Left forelimb (tissue), 1 donor: ENCODE measurements around the gene UBC.
A peak's percentile ranks its signal among the peaks of the same experiment; 100 is the strongest.
"Not testable (repeated sequence)": the region's sequence is repeated elsewhere in the genome, so short reads cannot be mapped to it uniquely, and the experiment has no call there.

Experiments used
- DNase-seq: peaks from one replicate; pipeline ENCODE4 v3.0.0-alpha.2; 2018; ENCODE audit warnings: low spot score

The UBC gene

DNA sequence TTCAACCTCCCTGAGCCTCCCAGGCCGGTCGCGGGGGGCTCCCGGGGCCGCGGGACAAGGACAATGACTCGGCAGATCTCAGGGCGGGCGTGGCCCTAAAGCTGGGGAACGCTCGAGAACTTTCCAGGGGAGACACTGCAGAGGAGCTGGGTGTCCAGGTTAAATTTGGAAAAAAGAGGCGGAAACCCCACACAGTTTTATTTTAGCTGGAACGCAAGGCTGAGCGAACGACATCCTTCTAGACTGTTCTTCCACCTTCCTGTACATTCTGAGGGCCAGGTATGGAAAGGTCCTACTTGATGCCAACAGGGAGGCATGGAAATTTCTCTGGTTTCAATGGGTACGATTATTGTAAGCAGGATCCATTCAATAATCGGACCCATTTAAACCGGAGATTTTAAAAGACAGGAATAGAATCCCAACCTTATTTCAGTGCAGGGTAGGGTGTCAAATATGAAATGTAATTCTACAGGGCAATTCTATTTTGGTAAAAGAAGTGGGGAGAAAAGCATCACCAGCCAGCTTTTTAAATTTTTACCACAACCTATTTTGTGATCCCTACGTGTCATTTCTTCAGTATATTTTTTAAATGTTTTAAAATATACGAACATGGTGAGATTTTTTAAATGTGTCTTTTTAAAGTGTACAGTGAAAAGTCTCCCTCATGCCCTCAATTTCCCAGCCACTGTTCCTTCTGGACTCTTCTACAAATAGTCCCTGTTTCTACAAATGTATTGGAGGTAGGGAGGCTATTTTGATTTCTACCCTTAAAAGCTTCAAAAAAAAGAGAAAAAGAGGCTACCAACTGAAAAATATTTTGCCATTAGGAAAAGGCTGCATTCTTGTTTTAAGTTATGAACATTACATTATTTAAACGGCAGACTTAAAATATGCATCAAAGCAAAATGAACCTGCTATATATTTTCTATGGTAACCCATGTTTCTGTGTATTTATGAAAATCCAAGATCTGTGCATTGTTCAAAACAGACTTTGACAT is 1.1 kb upstream of the UBC start:
- no peak for DNase-seq

DNA sequence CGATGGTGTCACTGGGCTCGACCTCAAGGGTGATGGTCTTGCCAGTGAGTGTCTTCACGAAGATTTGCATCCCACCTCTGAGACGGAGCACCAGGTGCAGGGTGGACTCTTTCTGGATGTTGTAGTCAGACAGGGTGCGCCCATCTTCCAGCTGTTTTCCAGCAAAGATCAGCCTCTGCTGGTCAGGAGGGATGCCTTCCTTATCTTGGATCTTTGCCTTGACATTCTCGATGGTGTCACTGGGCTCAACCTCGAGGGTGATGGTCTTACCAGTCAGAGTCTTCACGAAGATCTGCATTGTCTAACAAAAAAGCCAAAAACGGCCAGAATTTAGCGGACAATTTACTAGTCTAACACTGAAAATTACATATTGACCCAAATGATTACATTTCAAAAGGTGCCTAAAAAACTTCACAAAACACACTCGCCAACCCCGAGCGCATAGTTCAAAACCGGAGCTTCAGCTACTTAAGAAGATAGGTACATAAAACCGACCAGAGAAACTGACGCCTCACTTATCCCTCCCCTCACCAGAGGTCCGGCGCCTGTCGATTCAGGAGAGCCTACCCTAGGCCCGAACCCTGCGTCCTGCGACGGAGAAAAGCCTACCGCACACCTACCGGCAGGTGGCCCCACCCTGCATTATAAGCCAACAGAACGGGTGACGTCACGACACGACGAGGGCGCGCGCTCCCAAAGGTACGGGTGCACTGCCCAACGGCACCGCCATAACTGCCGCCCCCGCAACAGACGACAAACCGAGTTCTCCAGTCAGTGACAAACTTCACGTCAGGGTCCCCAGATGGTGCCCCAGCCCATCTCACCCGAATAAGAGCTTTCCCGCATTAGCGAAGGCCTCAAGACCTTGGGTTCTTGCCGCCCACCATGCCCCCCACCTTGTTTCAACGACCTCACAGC is 717 bp downstream of the UBC start:
- DNase-seq: peak; percentile 79

DNA sequence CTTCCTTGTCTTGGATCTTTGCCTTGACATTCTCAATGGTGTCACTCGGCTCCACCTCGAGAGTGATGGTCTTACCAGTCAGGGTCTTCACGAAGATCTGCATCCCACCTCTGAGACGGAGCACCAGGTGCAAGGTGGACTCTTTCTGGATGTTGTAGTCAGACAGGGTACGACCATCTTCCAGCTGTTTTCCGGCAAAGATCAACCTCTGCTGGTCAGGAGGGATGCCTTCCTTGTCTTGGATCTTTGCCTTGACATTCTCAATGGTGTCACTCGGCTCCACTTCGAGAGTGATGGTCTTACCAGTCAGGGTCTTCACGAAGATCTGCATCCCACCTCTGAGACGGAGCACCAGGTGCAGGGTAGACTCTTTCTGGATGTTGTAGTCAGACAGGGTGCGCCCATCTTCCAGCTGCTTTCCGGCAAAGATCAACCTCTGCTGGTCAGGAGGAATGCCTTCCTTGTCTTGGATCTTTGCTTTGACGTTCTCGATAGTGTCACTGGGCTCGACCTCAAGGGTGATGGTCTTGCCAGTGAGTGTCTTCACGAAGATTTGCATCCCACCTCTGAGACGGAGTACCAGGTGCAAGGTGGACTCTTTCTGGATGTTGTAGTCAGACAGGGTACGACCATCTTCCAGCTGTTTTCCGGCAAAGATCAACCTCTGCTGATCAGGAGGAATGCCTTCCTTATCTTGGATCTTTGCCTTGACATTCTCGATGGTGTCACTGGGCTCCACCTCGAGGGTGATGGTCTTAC is 1.7 kb downstream of the UBC start:
- DNase-seq: not testable (repeated sequence)

DNA sequence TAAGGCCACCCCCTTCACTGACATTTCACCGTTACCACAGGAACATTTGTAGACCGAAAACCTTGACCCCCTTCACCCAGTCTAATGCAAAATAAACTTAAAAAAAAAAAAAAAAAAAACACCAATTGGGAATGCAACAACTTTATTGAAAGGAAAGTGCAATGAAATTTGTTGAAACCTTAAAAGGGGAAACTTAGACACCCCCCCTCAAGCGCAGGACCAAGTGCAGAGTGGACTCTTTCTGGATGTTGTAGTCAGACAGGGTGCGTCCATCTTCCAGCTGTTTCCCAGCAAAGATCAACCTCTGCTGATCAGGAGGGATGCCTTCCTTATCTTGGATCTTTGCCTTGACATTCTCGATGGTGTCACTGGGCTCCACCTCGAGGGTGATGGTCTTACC is 2.9 kb downstream of the UBC start:
- DNase-seq: not testable (repeated sequence)

DNA sequence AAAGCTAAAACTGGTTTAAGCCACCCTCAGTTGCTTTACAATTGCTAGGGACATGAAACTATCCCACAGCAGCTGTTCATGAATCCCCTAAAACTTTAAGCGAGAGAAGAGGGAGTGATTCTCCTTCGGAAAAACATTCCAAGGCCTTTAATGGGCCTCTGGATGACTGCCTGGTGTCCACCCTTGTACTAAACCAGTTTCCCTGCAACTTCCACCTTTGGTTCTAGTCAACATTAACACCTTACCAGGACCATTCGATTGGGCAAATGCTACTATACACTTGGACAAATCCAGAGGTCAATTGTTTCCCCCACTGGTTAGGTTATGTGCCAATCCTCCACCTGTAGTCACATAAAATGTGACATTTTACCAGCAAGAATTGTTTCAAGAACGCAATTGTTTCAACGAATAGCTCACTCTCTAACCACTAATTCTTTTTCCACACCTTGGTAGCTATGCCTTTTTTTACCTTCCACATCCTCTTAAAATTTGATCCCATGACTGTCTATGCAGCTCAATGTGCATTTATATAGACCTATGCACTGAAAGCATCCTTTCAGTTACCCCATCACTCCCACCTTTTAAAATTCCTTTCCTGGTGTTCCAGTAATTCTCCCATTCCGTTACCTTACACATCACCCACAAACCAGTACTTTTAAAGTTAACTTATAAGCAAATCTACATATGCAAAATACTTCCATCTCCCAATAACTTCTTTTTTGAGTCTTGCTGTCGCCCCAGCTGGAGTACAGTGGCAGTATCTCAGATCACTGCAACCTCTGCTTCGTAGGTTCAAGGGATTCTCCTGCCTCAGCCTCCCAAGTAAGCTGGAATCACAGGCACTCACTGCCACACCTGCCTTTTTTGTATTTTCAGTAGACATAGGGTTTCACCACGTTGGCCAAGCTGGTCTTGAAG is 3.6 kb downstream of the UBC start:
- DNase-seq: no peak

DNA sequence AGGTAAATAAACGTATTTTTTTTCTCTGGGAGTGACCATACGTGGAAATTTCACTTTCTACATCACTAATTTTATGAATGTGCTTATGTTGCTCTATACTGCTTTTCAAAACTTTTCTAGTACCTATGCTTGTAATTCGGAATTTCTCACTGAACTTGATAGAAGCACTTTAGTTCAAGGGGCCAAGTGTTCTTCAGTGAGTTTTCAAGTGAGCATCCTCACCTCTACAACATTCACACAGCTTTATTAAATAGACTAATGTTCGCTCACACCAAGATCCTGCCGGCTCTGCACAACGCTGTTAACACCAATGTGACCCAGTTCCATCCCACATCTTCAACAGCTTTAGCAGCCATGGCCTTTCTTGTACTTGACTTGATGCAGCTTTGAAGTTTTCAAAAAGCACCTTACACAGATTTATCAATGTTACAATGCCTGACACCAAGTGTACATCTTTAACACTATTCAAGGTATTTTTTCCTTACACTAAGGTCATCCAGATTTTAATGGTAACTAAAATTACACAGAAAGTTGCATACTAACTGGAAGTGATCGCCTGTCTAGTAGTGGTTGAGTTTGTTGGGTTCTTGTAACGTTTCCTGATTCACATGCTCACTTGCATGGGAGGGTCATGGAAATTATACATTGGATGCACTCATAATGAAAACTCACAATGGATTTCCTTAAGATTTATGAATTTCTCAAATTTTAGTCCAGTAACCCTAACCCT is 4.5 kb downstream of the UBC start:
- DNase-seq: no peak

- DNase-seq: no peak
Measured at GRCh38 chr12:124906606-124907261, 7.7 kb downstream of the UBC start.

- no peak for DNase-seq
Measured at GRCh38 chr12:124904306-124905098, 9.9 kb downstream of the UBC start.

GRCh38 chr12:124902916-124903315 is 11.5 kb downstream of the UBC start:
- DNase-seq: no peak

- no peak for DNase-seq
Measured at GRCh38 chr12:124901003-124901402, 13.4 kb downstream of the UBC start.

- not testable (repeated sequence) for DNase-seq
Measured at GRCh38 chr12:124900345-124900795, 14.1 kb downstream of the UBC start.

GRCh38 chr12:124898923-124899294 is 15.5 kb downstream of the UBC start:
- no peak for DNase-seq

- DNase-seq: no peak
Measured at GRCh38 chr12:124898200-124898922, 16.1 kb downstream of the UBC start.

DNA sequence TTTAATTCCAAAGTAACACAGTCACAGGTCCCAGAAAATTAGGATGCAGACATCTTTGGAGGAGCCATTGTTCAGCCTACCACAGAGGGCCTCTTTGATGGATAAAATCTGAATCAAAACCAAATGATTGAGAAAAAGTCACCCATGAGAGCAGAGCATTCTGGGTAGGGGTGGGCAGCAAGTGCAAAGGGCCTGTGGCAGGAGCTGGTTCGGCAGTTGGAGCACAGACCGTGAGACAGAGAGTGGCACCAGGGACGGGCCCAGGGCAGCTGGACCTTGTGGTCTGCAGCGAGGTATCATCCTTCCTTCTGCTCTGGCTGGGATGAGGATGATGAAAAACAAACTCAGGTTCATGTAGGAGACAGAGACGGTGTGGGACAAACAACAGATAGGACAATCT is 18.0 kb downstream of the UBC start:
- no peak for DNase-seq

- no peak for DNase-seq
Measured at GRCh38 chr12:124893792-124894516, 20.5 kb downstream of the UBC start.

DNA sequence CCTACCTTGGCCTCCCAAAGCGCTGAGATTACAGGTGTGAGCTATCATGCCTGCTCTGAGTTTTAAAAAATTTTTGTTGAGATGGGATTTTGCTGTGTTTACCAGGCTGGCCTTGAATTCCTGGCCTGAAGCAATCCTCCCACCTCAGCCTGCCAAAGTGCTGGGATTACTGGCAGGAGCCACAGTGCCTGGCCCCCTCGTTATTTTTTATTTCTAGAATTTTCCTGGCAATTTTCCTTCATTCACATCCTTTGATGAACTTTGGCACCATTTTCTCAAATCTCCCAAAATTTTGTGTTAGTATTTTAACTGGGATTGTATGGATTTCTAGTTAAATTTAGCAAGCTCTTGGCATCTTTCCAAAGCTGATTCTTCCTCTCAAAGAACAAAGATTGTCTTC is 26.2 kb downstream of the UBC start:
- DNase-seq: no peak

DNA sequence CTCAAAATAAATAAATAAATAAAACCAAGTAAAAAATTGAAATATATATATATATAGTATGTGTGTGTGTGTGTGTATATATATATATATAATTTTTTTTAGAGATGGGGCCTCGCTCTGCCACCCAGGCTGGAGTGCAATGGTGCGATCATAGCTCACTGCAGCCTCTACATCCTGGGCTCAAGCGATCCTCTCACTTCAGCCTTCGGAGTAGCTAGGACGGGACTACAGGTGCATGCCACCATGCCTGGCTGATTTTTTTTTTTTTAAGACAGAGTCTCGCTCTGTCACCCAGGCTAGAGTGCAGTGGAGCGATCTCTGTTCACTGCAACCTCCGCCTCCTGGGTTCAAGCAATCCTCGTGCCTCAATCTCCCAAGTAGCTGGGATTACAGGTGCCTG is 26.7 kb downstream of the UBC start:
- DNase-seq: not testable (repeated sequence)
